Activated CD8-positive, alpha-beta memory T cell treated with anti-CD3 and anti-CD28 coated beads, Interleukin-2, amount 50 U/mL, for 1 hour (primary cell): Measurements from ENCODE around the gene SPSB3.
A peak's percentile ranks its signal among the peaks of the same experiment; 100 is the strongest.

Source experiments
- DNase-seq: peaks from one replicate; pipeline ENCODE4 v3.0.0-alpha.2; 2020; ENCODE audit errors: extremely low read depth

The SPSB3 gene

GRCh38 chr16:1775006-1775845, 7.1 kb downstream of the SPSB3 start:
- DNase-seq, result no peak

- no peak for DNase-seq
These were observed 8.0 kb downstream of the SPSB3 start for GRCh38 chr16:1774448-1774780.

- DNase-seq, result no peak
These were observed 8.5 kb downstream of the SPSB3 start for GRCh38 chr16:1773703-1774447.

- peak; percentile 37 for DNase-seq
These were observed 9.3 kb downstream of the SPSB3 start, which contains the start of gene MRPS34 for GRCh38 chr16:1772908-1773702. Gene MRPS34 (minus strand): TSS chr16:1773134. CDS start chr16:1773119, 15 bp downstream.

GRCh38 chr16:1772362-1772907, 9.9 kb downstream of the SPSB3 start, which contains the start of gene EME2:
Gene EME2 (plus strand): TSS chr16:1772810. CDS start chr16:1773228, 418 bp downstream.
- DNase-seq, result no peak

GRCh38 chr16:1771864-1772361, 10.5 kb downstream of the SPSB3 start:
- no peak for DNase-seq

- no peak for DNase-seq
These were observed 11.0 kb downstream of the SPSB3 start, which contains the start of gene NME3 for GRCh38 chr16:1771188-1771863. Gene NME3 (minus strand): TSS chr16:1771543. CDS start chr16:1771534, 9 bp downstream.

GRCh38 chr16:1770328-1771187, 11.8 kb downstream of the SPSB3 start:
- no peak for DNase-seq

- DNase-seq, result no peak
These were observed 12.7 kb downstream of the SPSB3 start for GRCh38 chr16:1769402-1770300.

GRCh38 chr16:1768767-1769401, 13.5 kb downstream of the SPSB3 start:
- DNase-seq, result no peak

GRCh38 chr16:1768061-1768766, 14.2 kb downstream of the SPSB3 start:
- DNase-seq, result no peak

GRCh38 chr16:1767116-1767994, 15.0 kb downstream of the SPSB3 start:
- DNase-seq, result no peak

GRCh38 chr16:1766701-1767100, 15.7 kb downstream of the SPSB3 start:
- no peak for DNase-seq

GRCh38 chr16:1766231-1766630, 16.1 kb downstream of the SPSB3 start:
- DNase-seq, result no peak

GRCh38 chr16:1765826-1766225, 16.5 kb downstream of the SPSB3 start:
- no peak for DNase-seq

GRCh38 chr16:1764971-1765370, 17.4 kb downstream of the SPSB3 start:
- DNase-seq, result no peak
